Lower lobe of right lung (tissue), 2 donors: Measurements from ENCODE around the gene C1orf94. TPM values are rescaled to one million over a fixed set of nuclear protein-coding genes. Genes with fewer than 3 reads are reported as not detected.

Experiments used
- ATAC-seq, 2 donors: fragments of 200-7000 bp; cut with Tn5 transposase; one replicate each; pipeline ENCODE4 v1.9.1; 2020 to 2022; ENCODE audit warnings: mild to moderate bottlenecking in 2 of 2, moderate library complexity in 2 of 2
- DNase-seq: peaks from one replicate; pipeline ENCODE4 v3.0.0-alpha.2; 2020
- H3K27ac ChIP-seq: fragments of 200-600 bp; one replicate; pipeline ENCODE4 v1.8.0; 2022
- H3K27me3 ChIP-seq: fragments of 200-600 bp; one replicate; pipeline ENCODE4 v1.8.0; 2022; ENCODE audit warnings: low read depth
- H3K36me3 ChIP-seq: fragments of 200-600 bp; one replicate; pipeline ENCODE4 v1.8.0; 2022; ENCODE audit warnings: mild to moderate bottlenecking
- H3K4me1 ChIP-seq: fragments of 200-600 bp; one replicate; pipeline ENCODE4 v1.8.0; 2022
- H3K4me3 ChIP-seq: fragments of 200-600 bp; one replicate; pipeline ENCODE4 v1.8.0; 2022; ENCODE audit warnings: mild to moderate bottlenecking
- H3K9me3 ChIP-seq: fragments of 200-600 bp; one replicate; pipeline ENCODE4 v1.8.0; 2022
- intact Hi-C: fragments of 100-400 bp; cut with DNase I; formaldehyde crosslinking; loops from one replicate; pipeline ENCODE4 v1.11.0; 2022
- long read RNA-seq: library from polyadenylated mRNA; unstranded; transcript quantifications from one replicate; pipeline ENCODE4 v2.0.0, GENCODE V29; 2021
- total RNA-seq: library from RNA; stranded (reverse); fragmentation: NEBNext Ultra II Directional; extraction: Animal tissue kit (Norgen Biotek cat#: 25700); gene quantifications from one replicate; pipeline ENCODE4 v1.2.1, GENCODE V29; 2021
- TF ChIP-seq, protein P1 (sequence below): fragments of 200-600 bp; IDR thresholded peaks from one replicate; pipeline ENCODE4 v1.8.0; 2022; ENCODE audit warnings: antibody characterized with exemption, mild to moderate bottlenecking
- donor health status: DM: no; HTN: yes; CAD: no; lungs with severe emphysema.

Gene C1orf94, protein sequence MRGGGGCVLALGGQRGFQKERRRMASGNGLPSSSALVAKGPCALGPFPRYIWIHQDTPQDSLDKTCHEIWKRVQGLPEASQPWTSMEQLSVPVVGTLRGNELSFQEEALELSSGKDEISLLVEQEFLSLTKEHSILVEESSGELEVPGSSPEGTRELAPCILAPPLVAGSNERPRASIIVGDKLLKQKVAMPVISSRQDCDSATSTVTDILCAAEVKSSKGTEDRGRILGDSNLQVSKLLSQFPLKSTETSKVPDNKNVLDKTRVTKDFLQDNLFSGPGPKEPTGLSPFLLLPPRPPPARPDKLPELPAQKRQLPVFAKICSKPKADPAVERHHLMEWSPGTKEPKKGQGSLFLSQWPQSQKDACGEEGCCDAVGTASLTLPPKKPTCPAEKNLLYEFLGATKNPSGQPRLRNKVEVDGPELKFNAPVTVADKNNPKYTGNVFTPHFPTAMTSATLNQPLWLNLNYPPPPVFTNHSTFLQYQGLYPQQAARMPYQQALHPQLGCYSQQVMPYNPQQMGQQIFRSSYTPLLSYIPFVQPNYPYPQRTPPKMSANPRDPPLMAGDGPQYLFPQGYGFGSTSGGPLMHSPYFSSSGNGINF
- not detected for total RNA-seq
- long read RNA-seq = 0 reads

DNA sequence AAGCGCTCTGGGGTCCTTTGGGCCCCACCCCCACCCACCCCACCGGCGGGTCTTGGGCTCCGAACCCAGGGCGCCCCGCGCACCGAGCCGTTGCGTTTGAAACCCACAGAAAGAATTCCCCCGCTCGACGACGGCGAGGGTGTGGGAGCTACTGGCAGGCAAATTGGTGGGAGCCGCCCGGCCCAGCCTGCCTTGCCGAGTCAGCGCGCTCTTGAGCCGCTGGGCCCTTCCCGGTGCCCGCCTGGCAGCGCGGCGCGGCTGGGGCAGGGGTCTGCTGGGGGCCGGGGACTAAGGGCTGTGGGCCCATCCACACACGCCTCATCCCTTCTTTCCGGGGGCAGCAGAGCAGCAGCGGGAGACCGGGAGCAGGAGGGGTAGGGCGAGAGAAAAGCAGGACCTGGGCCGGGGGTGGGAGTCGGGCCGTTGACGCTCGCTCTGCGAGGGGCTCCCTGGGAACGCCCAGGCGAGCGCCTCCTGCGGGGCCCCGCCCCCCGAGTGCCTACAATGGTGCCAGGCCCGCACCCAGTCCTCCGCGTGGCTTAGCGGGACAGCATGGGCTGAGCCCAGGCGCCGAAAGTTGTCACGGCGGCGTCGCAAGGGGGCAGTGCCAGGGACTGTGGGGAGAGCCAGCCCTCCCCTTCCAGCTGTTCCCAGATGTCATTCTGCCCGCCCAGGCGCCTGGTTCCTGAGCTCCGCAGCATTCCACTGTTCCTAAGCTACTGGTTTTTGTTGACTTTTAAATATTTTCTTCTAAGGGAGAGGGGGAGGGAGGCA is at the start of gene C1orf94:
Gene C1orf94 (plus strand): TSS at position 78 of the 774 bp plus-strand sequence. CDS start 883 bp downstream, outside the sequence.
- no peaks in the 10 kb centered on the region for H3K9me3 ChIP-seq
- TF ChIP-seq, protein P1, sequence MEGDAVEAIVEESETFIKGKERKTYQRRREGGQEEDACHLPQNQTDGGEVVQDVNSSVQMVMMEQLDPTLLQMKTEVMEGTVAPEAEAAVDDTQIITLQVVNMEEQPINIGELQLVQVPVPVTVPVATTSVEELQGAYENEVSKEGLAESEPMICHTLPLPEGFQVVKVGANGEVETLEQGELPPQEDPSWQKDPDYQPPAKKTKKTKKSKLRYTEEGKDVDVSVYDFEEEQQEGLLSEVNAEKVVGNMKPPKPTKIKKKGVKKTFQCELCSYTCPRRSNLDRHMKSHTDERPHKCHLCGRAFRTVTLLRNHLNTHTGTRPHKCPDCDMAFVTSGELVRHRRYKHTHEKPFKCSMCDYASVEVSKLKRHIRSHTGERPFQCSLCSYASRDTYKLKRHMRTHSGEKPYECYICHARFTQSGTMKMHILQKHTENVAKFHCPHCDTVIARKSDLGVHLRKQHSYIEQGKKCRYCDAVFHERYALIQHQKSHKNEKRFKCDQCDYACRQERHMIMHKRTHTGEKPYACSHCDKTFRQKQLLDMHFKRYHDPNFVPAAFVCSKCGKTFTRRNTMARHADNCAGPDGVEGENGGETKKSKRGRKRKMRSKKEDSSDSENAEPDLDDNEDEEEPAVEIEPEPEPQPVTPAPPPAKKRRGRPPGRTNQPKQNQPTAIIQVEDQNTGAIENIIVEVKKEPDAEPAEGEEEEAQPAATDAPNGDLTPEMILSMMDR = no peak
- H3K27me3 ChIP-seq = peaks cover 58% of the 10 kb centered on the region
- intact Hi-C loops = no loop called here
- H3K27ac ChIP-seq = no peak within 1 kb of the TSS
- ATAC-seq (peak in 1 of 2 donors; percentile 51), DNase-seq (no peak)
- no peaks in the 10 kb centered on the region for H3K36me3 ChIP-seq
- no peaks in the 10 kb centered on the region for H3K4me1 ChIP-seq
- no peak within 1 kb of the TSS for H3K4me3 ChIP-seq

DNA sequence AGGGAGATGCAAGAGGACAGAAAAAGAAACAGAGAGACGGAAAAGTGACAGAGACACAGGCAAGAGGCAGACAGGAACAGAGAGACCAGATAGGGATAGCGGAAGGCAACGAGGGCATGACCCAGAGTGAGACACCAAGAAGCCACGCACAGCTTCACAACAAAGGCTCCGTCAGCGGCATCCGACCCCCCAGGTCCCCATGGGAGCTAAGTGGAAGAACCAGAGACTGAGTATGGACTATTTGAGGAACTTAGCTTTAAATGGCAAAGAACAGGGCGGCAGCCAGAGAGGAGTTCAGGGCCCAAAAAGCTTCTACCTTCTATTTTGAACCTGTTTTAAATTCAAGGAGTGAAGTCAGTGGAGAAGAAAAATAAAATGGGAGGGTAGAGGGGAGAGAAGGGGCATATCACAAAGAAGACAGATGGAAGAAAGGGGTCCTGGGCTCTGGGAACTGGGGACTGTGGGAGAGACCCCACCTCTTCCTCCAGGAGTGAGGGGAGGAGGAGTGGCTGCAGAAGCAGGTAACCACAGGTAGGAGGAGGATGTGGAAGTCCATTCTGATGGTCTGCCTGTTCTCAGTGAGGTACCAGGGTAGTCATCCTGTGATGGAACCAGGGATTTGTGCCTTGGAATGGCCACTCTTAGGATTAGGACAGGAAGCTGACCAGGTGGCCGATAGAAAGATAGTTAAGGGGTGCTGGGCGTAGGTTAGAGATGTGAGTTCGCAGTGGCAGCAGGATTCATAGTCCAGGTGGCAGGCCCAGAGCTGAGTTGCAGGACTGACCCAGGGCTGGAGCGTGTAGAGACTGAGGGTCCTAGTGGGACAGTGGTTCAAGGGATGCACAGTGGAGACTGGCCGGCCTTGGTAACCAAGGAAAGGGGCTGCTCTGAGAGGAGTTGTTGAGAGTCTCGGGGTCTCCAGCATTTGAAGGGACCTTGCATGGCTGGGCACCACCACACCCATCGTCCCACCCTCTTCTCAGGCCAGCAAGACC is 49.4 kb upstream of the C1orf94 start:
- DNase-seq (no peak), ATAC-seq (no peak)
- Histone ChIP-seq H3K36me3 (no peaks in the 10 kb centered on the region), H3K27ac (no peak overlapping the region), H3K9me3 (no peaks in the 10 kb centered on the region), H3K27me3 (no peaks in the 10 kb centered on the region), H3K4me1 (no peaks in the 10 kb centered on the region), H3K4me3 (no peak overlapping the region)
- intact Hi-C loops = no loop called here
- TF ChIP-seq, protein P1 = no peak

DNA sequence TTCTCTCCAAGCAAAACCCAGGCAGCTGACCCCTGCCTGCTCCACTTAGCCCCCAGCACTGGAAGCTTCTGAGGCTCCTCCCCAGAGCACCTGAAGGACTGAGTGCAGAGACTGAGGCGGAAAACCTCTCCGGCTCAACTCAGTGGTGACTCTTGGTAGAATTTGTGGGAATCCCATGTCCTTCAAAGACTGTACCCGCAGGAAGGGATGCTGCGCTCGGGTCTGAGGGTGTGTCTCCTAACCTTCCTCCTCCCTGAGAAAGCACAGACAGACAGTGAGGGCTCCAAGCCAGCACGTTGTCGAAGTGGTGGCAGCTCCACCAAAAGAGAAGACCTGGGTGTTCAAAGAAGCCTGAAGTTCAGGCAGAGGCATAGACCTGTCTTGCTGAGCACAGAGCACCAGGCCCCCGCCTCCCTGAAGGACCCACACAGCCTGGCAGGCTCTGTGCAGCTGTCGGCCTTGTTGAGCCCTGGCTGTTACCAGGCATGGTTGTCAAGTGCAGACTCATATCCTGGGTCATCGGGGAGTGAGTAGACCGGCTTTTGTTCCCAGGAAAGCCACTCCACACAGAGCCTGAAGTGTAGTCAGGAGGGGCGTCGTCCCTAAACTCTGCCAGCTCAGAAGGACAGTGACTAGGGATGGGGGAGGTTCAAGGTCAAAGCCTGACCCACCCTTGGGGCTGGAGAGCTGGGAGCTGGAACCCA is 48.4 kb upstream of the C1orf94 start:
- H3K4me3 ChIP-seq = no peak overlapping the region
- DNase-seq = no peak
- H3K9me3 ChIP-seq = no peaks in the 10 kb centered on the region
- no peak overlapping the region for H3K27ac ChIP-seq
- intact Hi-C loops = no loop called here
- no peaks in the 10 kb centered on the region for H3K27me3 ChIP-seq
- no peaks in the 10 kb centered on the region for H3K36me3 ChIP-seq
- H3K4me1 ChIP-seq = no peaks in the 10 kb centered on the region
- TF ChIP-seq, protein P1 = no peak
- ATAC-seq = no peak

DNA sequence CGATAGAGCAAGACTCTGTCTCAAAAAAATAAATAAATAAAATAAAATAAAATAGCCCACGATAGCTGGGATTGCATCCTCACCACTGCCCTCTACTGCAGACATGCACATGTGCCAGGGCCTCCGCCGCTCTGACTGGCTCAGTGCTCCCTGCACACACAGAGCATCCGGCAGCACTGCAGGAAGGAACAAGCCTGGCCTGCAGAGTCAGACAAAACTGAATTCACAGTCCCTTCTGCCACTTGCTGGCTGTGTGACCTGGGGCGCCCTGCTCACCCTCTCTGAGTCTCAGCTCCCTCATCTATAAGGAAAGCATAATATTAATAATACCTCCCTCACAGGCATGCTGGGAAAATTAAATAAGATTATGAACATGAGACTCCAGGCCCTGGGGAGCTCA is 47.1 kb upstream of the C1orf94 start:
- intact Hi-C loops = no loop called here
- H3K27me3 ChIP-seq = peaks cover 1% of the 10 kb centered on the region
- TF ChIP-seq, protein P1 = no peak
- H3K9me3 ChIP-seq = no peaks in the 10 kb centered on the region
- H3K27ac ChIP-seq = no peak overlapping the region
- H3K4me1 ChIP-seq = no peaks in the 10 kb centered on the region
- no peaks in the 10 kb centered on the region for H3K36me3 ChIP-seq
- DNase-seq = no peak
- H3K4me3 ChIP-seq = no peak overlapping the region
- no peak for ATAC-seq
